Activated CD4-positive, CD25-positive, alpha-beta regulatory T cell treated with anti-CD3 and anti-CD28 coated beads, Interleukin-2, amount 50 U/mL, for 16 hours (primary cell): ENCODE measurements around the gene WNT9B.

Source experiments
- DNase-seq: peaks from one replicate; pipeline ENCODE4 v3.0.0-alpha.2; 2020; ENCODE audit warnings: low read depth, low spot score

WNT9B gene

GRCh38 chr17:46851029-46851741 is at the start of gene WNT9B:
WNT9B (plus strand) TSS chr17:46851583; CDS start chr17:46851639, 56 bp downstream.
- DNase-seq = no peak

GRCh38 chr17:46802800-46803199 is 48.6 kb upstream of the WNT9B start:
- DNase-seq = no peak

- DNase-seq = no peak
These were observed 47.8 kb upstream of the WNT9B start for GRCh38 chr17:46803544-46803943.

- DNase-seq = no peak
These were observed 45.6 kb upstream of the WNT9B start for GRCh38 chr17:46805771-46806170.

GRCh38 chr17:46809110-46809571 is 42.2 kb upstream of the WNT9B start:
- no peak for DNase-seq

GRCh38 chr17:46810837-46811236 is 40.5 kb upstream of the WNT9B start:
- no peak for DNase-seq

GRCh38 chr17:46811978-46812583 is 39.3 kb upstream of the WNT9B start:
- no peak for DNase-seq

GRCh38 chr17:46812624-46813318 is 38.6 kb upstream of the WNT9B start:
- no peak for DNase-seq

- DNase-seq = no peak
These were observed 37.5 kb upstream of the WNT9B start for GRCh38 chr17:46813920-46814319.

- no peak for DNase-seq
These were observed 36.9 kb upstream of the WNT9B start for GRCh38 chr17:46814446-46814845.

GRCh38 chr17:46815474-46816353 is 35.7 kb upstream of the WNT9B start:
- no peak for DNase-seq

GRCh38 chr17:46817151-46817900 is 34.1 kb upstream of the WNT9B start:
- no peak for DNase-seq

- DNase-seq = no peak
These were observed 33.5 kb upstream of the WNT9B start for GRCh38 chr17:46817901-46818209.

GRCh38 chr17:46818316-46818928 is 33.0 kb upstream of the WNT9B start, which contains the start of gene WNT3:
WNT3 (minus strand) TSS chr17:46818692; CDS start chr17:46818597, 95 bp downstream.
- DNase-seq = no peak

GRCh38 chr17:46818929-46819859 is 32.2 kb upstream of the WNT9B start:
- DNase-seq = no peak

- DNase-seq = no peak
These were observed 31.5 kb upstream of the WNT9B start for GRCh38 chr17:46819906-46820351.

- no peak for DNase-seq
These were observed 30.6 kb upstream of the WNT9B start for GRCh38 chr17:46820592-46821450.
